ENCODE data around the gene HLA-DQB2. TPM values are rescaled to one million over a fixed set of nuclear protein-coding genes. Genes with fewer than 3 reads are reported as not detected.

Gene HLA-DQB2
- total and polyA plus RNA-seq, 2 of the 4 experiments (the other 2 are of a cell fraction) = not detected

DNA sequence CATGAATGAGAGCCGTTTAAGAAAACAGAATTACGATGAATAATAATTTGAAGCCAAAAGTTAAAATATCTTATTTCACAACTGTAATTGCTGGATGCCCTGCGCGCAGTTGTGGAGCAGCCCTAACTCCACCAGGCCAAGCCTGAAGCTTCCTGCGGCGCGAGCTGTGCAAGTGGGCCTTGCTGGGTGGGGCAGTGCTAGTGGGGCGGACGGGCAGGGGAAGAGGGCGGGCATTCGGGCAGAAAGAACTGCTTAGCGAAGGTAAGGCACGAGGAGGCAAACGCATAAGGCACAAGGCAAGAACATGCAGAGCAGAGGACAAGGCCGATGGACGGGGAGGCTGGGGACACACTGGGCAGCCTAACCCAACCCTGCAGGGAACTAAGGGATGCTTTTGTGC lies 2.3 kb downstream of the HLA-DQB2 start:
- Histone ChIP-seq H4K5ac (ENCODE audit: low read depth, low read length) (no peak overlapping the region), H4K8ac (ENCODE audit: low read depth in 2 of 2, low read length in 2 of 2) (no peak overlapping the region), H3K9me1 (ENCODE audit: insufficient read depth, low read length) (no peaks in the 10 kb centered on the region), H3K27me3 (ENCODE audit: control insufficient read depth, insufficient read depth, low read length) (peaks cover 6% of the 10 kb centered on the region), H3K9me3 (ENCODE audit: control insufficient read depth, insufficient read depth, low read length) (no peaks in the 10 kb centered on the region), H3K56ac (ENCODE audit: extremely low read depth, insufficient read depth, low read length) (no peak overlapping the region), H3K14ac (replicated peaks; ENCODE audit: low read depth, low read length) (no peak overlapping the region), H3K23ac (ENCODE audit: low read depth, low read length) (no peak overlapping the region), H3K79me1 (ENCODE audit: low read depth in 1 of 2, low read length in 2 of 2) (no peaks in the 10 kb centered on the region), H2AK9ac (replicated peaks; ENCODE audit: low read depth, low read length, poor library complexity) (no peak overlapping the region), H3K18ac (ENCODE audit: low read depth, low read length) (no peak overlapping the region), H2AFZ (replicated peaks; ENCODE audit: low read length, poor library complexity) (no peak overlapping the region), H4K91ac (ENCODE audit: insufficient read depth, low read depth, low read length) (no peak overlapping the region), H3K4me1 (ENCODE audit: control insufficient read depth, insufficient read depth, low read length) (no peaks in the 10 kb centered on the region), H3K9ac (ENCODE audit: low read depth, low read length) (no peak overlapping the region), H3K4ac (ENCODE audit: low read depth, low read length) (no peak overlapping the region), H2BK20ac (ENCODE audit: low read depth, low read length) (no peak overlapping the region), H2AK5ac (ENCODE audit: low read depth, low read length) (no peak overlapping the region), H3K4me2 (ENCODE audit: low read depth, low read length) (no peak overlapping the region), H2BK120ac (ENCODE audit: low read depth, low read length) (no peak overlapping the region), H3K27ac (ENCODE audit: insufficient read depth, low read length) (no peak overlapping the region), H2BK15ac (ENCODE audit: low read depth, low read length) (no peak overlapping the region), H4K20me1 (ENCODE audit: insufficient read depth, low read length) (no peaks in the 10 kb centered on the region), H3K4me3 (ENCODE audit: insufficient read depth, low read depth, low read length) (no peak overlapping the region), H2BK5ac (ENCODE audit: low read depth, low read length, poor library complexity, severe bottlenecking) (no peak overlapping the region), H3K36me3 (ENCODE audit: control insufficient read depth, insufficient read depth, low read length) (no peaks in the 10 kb centered on the region)
- dilution Hi-C loops (cut with HindIII; ENCODE audit: low sequenced_read_pairs, unreplicated experiment) (no loop called here), intact Hi-C loops (cut with micrococcal nuclease) (no loop called here), in situ Hi-C loops (cut with MboI; ENCODE audit: low sequenced_read_pairs) (loop anchor here (5.0 kb wide), 1 partner anchor 99 kb away; no protein-coding TSS in a partner anchor)
- TF ChIP-seq RAD21 (IDR thresholded peaks at IDR 0.05; ENCODE audit: low read length) (no peak), MAFK (IDR thresholded peaks at IDR 0.05; ENCODE audit: low read depth, low read length) (no peak), POLR2A (IDR thresholded peaks at IDR 0.05; ENCODE audit: low read depth, low read length) (no peak), BHLHE40 (IDR thresholded peaks at IDR 0.05; ENCODE audit: low read depth, low read length) (no peak), NFE2L2 (IDR thresholded peaks at IDR 0.05; ENCODE audit: low read depth, low read length) (no peak), CEBPB (IDR thresholded peaks at IDR 0.05; ENCODE audit: low read depth, low read length) (no peak), MAZ (IDR thresholded peaks at IDR 0.05; ENCODE audit: borderline replicate concordance, low read depth, low read length) (no peak), CHD1 (IDR thresholded peaks at IDR 0.05; ENCODE audit: low read depth, low read length) (no peak), RCOR1 (IDR thresholded peaks at IDR 0.05; ENCODE audit: insufficient replicate concordance, low read length) (no peak)
- TF ChIP-seq, protein P1, sequence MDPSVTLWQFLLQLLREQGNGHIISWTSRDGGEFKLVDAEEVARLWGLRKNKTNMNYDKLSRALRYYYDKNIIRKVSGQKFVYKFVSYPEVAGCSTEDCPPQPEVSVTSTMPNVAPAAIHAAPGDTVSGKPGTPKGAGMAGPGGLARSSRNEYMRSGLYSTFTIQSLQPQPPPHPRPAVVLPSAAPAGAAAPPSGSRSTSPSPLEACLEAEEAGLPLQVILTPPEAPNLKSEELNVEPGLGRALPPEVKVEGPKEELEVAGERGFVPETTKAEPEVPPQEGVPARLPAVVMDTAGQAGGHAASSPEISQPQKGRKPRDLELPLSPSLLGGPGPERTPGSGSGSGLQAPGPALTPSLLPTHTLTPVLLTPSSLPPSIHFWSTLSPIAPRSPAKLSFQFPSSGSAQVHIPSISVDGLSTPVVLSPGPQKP (IDR thresholded peaks at IDR 0.05; ENCODE audit: borderline replicate concordance, low read depth, low read length) = no peak
- TF ChIP-seq, protein P2, sequence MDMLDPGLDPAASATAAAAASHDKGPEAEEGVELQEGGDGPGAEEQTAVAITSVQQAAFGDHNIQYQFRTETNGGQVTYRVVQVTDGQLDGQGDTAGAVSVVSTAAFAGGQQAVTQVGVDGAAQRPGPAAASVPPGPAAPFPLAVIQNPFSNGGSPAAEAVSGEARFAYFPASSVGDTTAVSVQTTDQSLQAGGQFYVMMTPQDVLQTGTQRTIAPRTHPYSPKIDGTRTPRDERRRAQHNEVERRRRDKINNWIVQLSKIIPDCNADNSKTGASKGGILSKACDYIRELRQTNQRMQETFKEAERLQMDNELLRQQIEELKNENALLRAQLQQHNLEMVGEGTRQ (IDR thresholded peaks at IDR 0.05; ENCODE audit: low read depth, low read length) = no peak
- POLR2A ChIA-PET (ENCODE audit: unreplicated experiment) = no interaction called here
- ATAC-seq (ENCODE audit: low read depth) (no peak), DNase-seq (no peak)
- 55% methylated on average over 5 of the region's 16 CpGs; no CpG with 5 or more reads in 1 of the 2 experiments for WGBS, 2 experiments (ENCODE audit: extremely low coverage in 2 of 2, insufficient read length in 1 of 2)
- CTCF ChIA-PET = interaction anchor here (0.9 kb wide), 1 partner anchor 347 kb away, joined by 3 read pairs; no protein-coding TSS in a partner anchor
- BruUV-seq (replicated peaks) = no TSS peak
